Endothelial cell (in vitro differentiated cells): ENCODE data around the gene FOXL3. TPM values are rescaled to one million over a fixed set of nuclear protein-coding genes. Genes with fewer than 3 reads are reported as not detected.

Experiments used
- DNase-seq: peaks from one replicate; pipeline ENCODE4 v3.0.0; 2021; ENCODE audit warnings: low spot score
- H3K27ac Mint-ChIP-seq: one replicate; pipeline ENCODE4 v1.8.0; 2021; ENCODE audit warnings: mixed read lengths, inconsistent platforms; ENCODE audit not compliant: unreplicated experiment
- H3K27me3 Mint-ChIP-seq: one replicate; pipeline ENCODE4 v1.8.0; 2021; ENCODE audit warnings: mild to moderate bottlenecking, moderate library complexity, mixed read lengths, inconsistent platforms; ENCODE audit not compliant: unreplicated experiment
- H3K36me3 Mint-ChIP-seq: one replicate; pipeline ENCODE4 v1.8.0; 2021; ENCODE audit warnings: mild to moderate bottlenecking, low read depth, mixed read lengths, inconsistent platforms; ENCODE audit not compliant: unreplicated experiment
- H3K4me1 Mint-ChIP-seq: one replicate; pipeline ENCODE4 v1.8.0; 2021; ENCODE audit warnings: mild to moderate bottlenecking, mixed read lengths, inconsistent platforms; ENCODE audit not compliant: unreplicated experiment
- H3K4me3 Mint-ChIP-seq: one replicate; pipeline ENCODE4 v1.8.0; 2021; ENCODE audit warnings: mild to moderate bottlenecking, mixed read lengths, inconsistent platforms; ENCODE audit not compliant: unreplicated experiment
- H3K9me3 Mint-ChIP-seq: one replicate; pipeline ENCODE4 v1.8.0; 2021; ENCODE audit warnings: mixed read lengths, inconsistent platforms; ENCODE audit not compliant: unreplicated experiment
- total RNA-seq: library from RNA; stranded (reverse); fragmentation: NEBNext Ultra II Directional; extraction: Animal tissue kit (Norgen Biotek cat#: 25700); gene quantifications from one replicate; pipeline ENCODE4 v1.2.1, GENCODE V29; 2021; ENCODE audit not compliant: unreplicated experiment
- TF ChIP-seq, protein P1 (sequence below): fragments of 200-600 bp; sonication (generic); IDR thresholded peaks from one replicate; pipeline ENCODE4 v1.5.0; 2021; ENCODE audit warnings: antibody characterized with exemption; ENCODE audit not compliant: unreplicated experiment

The FOXL3 gene
- total RNA-seq, 1 donor from 2014 or later, result not detected

DNA sequence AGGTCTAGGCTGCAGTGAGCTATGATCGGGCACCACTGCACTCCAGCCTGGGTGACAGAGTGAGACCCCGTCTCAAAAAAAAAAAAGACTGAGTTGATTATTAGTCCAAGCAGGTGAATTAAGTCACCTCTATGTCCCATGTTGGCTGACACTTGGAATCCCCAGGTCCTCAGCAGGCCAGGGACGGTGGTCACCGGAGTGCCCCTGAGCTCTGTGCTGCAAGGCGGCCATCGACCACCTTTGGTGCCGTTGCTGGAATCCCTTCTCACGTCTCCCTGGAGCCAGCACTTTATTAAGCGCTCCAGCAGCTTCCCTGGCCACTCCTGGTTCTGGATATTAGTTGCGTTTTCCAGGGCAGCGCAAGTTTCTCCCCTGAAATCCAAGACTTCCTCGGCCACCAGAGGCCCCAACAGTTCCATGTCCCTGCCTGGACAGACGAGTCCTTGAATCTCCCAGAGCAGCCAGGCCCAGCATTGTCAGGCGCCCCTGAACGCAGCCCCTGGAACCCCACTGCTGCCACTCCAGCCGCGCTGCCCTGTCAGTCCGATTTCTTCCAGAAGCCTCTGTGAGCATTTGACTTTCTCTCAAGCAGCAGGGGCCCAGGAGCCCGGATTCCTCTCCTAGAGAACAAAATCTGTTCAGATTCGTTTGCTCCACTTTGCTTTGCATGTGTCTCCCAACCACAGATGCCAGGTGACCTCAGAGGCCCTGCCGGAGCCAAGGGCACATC lies 38.4 kb upstream of the FOXL3 start:
- H3K4me3 Mint-ChIP-seq, result no peak overlapping the region
- TF ChIP-seq, protein P1, sequence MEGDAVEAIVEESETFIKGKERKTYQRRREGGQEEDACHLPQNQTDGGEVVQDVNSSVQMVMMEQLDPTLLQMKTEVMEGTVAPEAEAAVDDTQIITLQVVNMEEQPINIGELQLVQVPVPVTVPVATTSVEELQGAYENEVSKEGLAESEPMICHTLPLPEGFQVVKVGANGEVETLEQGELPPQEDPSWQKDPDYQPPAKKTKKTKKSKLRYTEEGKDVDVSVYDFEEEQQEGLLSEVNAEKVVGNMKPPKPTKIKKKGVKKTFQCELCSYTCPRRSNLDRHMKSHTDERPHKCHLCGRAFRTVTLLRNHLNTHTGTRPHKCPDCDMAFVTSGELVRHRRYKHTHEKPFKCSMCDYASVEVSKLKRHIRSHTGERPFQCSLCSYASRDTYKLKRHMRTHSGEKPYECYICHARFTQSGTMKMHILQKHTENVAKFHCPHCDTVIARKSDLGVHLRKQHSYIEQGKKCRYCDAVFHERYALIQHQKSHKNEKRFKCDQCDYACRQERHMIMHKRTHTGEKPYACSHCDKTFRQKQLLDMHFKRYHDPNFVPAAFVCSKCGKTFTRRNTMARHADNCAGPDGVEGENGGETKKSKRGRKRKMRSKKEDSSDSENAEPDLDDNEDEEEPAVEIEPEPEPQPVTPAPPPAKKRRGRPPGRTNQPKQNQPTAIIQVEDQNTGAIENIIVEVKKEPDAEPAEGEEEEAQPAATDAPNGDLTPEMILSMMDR, result no peak
- no peak overlapping the region for H3K27ac Mint-ChIP-seq
- no peak for DNase-seq
- peaks cover 12% of the 10 kb centered on the region for H3K36me3 Mint-ChIP-seq
- H3K4me1 Mint-ChIP-seq, result no peaks in the 10 kb centered on the region
- peaks cover 4% of the 10 kb centered on the region for H3K9me3 Mint-ChIP-seq
- H3K27me3 Mint-ChIP-seq, result peaks cover 1% of the 10 kb centered on the region

DNA sequence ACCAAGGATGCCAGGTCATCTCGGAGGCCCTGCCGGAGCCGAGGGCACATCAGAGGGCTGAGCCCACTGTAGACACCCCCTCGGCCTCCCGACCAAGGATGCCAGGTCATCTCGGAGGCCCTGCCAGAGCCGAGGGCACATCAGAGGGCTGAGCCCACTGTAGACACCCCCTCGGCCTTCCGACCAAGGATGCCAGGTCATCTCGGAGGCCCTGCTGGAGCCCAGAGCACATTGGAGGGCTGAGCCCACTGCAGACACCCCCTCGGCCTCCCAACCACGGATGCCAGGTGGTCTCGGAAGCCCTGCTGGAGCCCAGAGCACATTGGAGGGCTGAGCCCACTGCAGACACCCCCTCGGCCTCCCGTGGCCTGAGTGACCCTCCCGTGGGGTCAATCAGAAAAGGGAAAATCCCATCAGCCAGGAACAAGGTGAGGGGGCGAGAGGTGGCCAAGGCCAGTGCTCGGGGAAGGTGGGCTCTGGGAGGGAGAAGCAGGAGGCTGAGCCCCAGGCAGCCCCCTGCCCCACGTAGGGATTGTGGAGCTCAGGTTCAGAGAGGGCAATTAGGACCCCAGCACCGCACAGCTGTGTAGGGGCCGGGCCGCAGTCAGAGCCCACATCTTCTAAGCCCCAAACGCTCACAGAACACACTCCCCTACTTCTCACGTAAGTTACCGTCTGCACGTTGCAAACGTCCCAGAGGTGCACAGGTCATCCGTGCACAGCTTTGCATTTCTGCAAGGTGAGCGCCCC lies 37.6 kb upstream of the FOXL3 start:
- Mint-ChIP-seq H3K9me3 (peaks cover 4% of the 10 kb centered on the region), H3K4me3 (no peak overlapping the region), H3K27me3 (peaks cover 1% of the 10 kb centered on the region), H3K27ac (no peak overlapping the region), H3K36me3 (peaks cover 12% of the 10 kb centered on the region), H3K4me1 (no peaks in the 10 kb centered on the region)
- TF ChIP-seq, protein P1, result no peak
- DNase-seq, result no peak

- Mint-ChIP-seq H3K9me3 (peaks cover 4% of the 10 kb centered on the region), H3K27ac (no peak overlapping the region), H3K27me3 (peaks cover 1% of the 10 kb centered on the region), H3K4me1 (no peaks in the 10 kb centered on the region), H3K36me3 (peaks cover 12% of the 10 kb centered on the region), H3K4me3 (no peak overlapping the region)
- DNase-seq, result no peak
- TF ChIP-seq, protein P1, result no peak
Observed at GRCh38 chr7:252981-253380, 37.0 kb upstream of the FOXL3 start.

- peaks cover 12% of the 10 kb centered on the region for H3K36me3 Mint-ChIP-seq
- no peak overlapping the region for H3K4me3 Mint-ChIP-seq
- peaks cover 1% of the 10 kb centered on the region for H3K27me3 Mint-ChIP-seq
Observed at GRCh38 chr7:253581-254336, 36.2 kb upstream of the FOXL3 start.

More at GRCh38 chr7:253581-254336, 36.2 kb upstream of the FOXL3 start:
- peaks cover 4% of the 10 kb centered on the region for H3K9me3 Mint-ChIP-seq
- H3K27ac Mint-ChIP-seq, result no peak overlapping the region
- no peak for DNase-seq
- no peaks in the 10 kb centered on the region for H3K4me1 Mint-ChIP-seq
- TF ChIP-seq, protein P1, result no peak
